Tibial nerve (tissue), 3 donors: ENCODE measurements around the gene BBS12.

ENCODE experiments used
- CTCF ChIP-seq, 5 experiments: fragments of 200-600 bp in 3 of 5; fragments of 450-650 bp in 2 of 5; sonication (generic) in 3 of 5; IDR thresholded peaks; one replicate each; pipeline ENCODE4 v1.5.1; 2016 to 2019; ENCODE audit warnings: antibody characterized with exemption in 5 of 5, mild to moderate bottlenecking in 3 of 5, moderate library complexity in 2 of 5
- POLR2A ChIP-seq, 2 donors: fragments of 450-650 bp; IDR thresholded peaks; one replicate each; pipeline ENCODE4 v1.6.1; 2017; ENCODE audit warnings: antibody characterized with exemption in 2 of 2, mild to moderate bottlenecking in 2 of 2, moderate library complexity in 2 of 2

DNA sequence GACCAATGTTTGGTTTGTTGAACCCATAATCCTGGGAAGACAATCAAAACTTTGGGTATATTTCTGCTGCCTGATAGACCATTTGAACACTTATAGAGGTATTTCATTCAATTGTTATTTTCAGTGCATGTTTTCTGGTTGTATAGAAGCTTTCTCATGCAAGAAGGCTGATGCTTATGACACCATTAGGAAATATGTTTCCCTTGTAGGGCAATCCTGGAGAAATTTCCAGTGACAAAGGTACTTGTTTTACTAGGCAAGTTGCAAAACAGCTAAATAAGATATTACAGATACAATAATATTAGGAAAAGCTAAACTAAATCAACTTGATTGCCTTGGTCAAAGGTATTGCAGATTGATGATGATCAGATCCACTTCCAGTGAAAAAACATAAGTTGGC, 61.3 kb downstream of the BBS12 start:
- TF ChIP-seq POLR2A (IDR thresholded peaks at IDR 0.05) = no peak
- no peak for TF ChIP-seq CTCF (IDR thresholded peaks at IDR 0.05)
